ENCODE data around the gene ALDH1A2.

Gene ALDH1A2

DNA sequence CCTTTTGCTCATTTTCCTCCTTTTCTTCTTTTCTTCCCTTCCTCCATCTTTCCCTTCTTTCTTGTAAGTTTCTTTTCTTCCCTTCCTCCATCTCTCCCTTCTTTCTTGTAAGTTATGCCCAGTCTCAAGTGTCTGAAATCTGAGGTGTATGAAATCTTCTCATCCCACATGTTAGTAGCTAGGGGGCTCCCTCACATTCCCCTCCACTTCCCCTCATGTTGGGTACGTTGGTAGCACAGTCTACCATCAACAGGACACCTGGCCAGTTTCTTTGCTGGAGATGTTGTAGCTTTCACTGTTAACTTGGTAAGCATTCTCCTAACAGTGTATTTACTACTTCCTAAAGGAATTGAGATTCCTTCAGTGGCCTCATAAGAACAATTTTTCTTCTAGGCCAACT, 133.9 kb downstream of the ALDH1A2 start:
- no peak overlapping the region for H3K27ac ChIP-seq
- TF ChIP-seq, protein P1, sequence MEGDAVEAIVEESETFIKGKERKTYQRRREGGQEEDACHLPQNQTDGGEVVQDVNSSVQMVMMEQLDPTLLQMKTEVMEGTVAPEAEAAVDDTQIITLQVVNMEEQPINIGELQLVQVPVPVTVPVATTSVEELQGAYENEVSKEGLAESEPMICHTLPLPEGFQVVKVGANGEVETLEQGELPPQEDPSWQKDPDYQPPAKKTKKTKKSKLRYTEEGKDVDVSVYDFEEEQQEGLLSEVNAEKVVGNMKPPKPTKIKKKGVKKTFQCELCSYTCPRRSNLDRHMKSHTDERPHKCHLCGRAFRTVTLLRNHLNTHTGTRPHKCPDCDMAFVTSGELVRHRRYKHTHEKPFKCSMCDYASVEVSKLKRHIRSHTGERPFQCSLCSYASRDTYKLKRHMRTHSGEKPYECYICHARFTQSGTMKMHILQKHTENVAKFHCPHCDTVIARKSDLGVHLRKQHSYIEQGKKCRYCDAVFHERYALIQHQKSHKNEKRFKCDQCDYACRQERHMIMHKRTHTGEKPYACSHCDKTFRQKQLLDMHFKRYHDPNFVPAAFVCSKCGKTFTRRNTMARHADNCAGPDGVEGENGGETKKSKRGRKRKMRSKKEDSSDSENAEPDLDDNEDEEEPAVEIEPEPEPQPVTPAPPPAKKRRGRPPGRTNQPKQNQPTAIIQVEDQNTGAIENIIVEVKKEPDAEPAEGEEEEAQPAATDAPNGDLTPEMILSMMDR (conservative IDR thresholded peaks at IDR 0.05), result no peak

DNA sequence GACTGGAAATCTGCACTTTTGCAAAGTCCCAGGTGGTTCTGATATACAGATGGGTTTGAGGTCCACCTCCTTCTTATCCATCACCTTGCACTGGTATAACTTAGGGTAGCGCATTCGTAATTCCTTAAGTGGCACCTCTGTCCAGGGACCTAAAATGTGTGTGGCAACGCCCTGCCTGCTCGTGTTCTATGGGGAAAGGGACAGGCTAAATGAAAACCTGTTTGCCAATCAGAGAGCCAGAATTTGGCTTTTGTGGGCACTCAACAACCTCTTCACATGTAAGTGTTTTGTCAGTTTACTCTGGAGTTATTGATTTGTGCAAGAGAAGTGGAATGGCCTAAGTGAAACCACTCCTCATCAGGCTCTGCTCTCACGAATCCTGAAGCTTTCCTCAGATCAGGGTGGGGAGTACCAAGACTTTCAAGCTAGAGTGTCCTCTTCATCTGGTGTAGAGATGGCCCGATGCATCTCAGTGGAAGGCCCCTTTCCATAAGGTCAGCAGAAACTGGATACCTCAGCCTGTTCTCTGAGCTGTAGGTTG, 138.3 kb downstream of the ALDH1A2 start:
- TF ChIP-seq, protein P1 (conservative IDR thresholded peaks at IDR 0.05), result no peak
- H3K27ac ChIP-seq, result no peak overlapping the region

DNA sequence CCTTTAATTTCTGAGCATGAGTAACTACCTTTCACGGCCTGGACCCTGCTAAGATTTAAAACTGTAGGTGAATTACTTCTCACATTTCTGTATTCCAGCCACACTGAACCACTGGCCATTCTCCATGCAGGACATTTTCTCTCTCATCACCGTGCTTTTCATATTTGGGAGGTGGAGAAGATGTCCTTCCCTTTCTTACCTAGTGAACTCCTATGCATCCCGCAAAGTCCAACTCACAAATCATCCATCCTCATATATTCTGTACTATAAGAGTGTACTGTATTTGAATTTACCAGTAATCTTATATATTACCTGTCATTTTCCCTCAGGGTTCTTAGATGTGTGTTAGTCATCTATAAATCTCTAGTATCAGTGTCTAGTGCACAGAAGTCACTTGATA, 139.9 kb downstream of the ALDH1A2 start:
- TF ChIP-seq, protein P1 (conservative IDR thresholded peaks at IDR 0.05), result no peak
- no peak overlapping the region for H3K27ac ChIP-seq

DNA sequence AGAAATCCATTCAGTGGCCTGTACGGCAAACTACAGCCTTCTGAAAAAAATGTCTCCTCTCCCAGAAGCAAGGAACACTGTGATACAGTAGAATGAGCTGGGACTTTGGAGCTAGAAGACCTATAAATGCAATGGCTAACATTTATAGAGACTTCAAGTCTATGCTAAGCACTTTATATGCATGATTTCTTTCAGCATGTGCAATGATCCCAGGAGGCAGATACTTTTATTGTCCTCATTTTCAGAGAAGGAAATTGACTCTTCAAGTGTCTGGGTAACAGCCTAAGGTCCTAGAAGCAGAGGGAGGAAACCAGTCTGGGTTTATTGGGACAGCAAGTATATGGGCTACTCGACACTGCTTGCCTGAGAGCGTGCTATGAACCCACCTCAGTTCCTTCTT, 140.9 kb downstream of the ALDH1A2 start:
- peak overlapping the region; percentile 69; the same call in 1 of the 2 replicates for H3K27ac ChIP-seq
- TF ChIP-seq, protein P1 (conservative IDR thresholded peaks at IDR 0.05), result no peak

DNA sequence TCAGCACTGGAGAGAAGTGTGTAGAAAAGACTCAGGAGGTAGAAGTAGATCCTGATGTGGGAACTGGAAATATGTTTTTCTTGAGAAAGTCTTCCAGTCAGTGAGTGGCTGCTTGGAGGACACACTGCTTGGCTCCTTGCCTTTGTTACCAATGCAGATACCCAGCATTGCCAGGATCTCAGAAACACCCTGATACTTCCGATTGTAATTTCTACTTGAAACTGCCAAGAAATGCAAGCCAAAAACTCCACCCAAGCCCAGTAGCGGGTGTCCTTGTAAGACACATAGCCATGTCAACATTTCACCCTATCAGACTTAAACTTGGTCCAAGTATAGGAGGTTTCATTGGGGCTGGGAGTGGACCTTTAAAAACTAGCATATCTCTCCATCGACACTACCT, 141.8 kb downstream of the ALDH1A2 start:
- TF ChIP-seq, protein P1 (conservative IDR thresholded peaks at IDR 0.05), result no peak
- peak overlapping the region; percentile 69 for H3K27ac ChIP-seq

DNA sequence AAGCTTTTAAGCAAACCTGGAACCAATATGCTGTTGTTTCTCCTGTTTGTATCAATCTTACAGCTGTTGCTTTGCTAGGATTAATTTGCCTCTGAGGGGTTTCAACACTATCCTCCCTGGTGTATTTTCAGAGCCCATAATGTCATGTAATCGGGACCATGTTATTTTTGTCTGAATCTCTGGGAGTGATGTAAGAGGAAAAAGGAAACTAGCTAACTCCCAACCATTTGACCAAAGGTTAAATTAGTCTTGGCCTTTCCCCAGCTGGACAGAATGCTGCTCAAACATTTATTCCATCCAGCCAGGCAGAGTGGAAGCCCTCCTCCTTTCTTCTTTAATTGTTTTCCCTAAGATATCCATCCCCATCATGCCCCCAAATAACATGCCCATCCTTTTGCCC, 142.2 kb downstream of the ALDH1A2 start:
- peak overlapping the region; percentile 69 for H3K27ac ChIP-seq
- TF ChIP-seq, protein P1 (conservative IDR thresholded peaks at IDR 0.05), result no peak

DNA sequence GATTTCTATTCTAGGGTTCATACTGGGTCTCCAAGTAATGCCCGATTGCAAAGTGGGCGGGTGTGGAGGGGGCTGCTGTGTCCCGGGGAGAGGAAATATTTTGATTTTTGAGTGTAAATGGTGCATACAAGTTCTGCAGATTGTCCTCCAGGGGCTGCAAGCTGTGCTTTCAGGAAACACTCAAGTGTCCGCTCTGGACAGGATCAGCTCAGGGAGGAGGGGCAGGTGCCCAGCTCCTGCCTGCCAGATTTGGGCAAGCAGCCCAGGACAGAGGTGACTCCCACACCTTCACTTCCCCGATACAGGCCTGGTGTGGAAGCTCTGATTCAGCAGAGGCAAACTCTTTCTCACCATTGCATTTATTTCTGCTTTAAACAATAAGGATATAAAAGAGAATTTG, 142.7 kb downstream of the ALDH1A2 start:
- TF ChIP-seq, protein P1 (conservative IDR thresholded peaks at IDR 0.05), result peak; percentile 53
- H3K27ac ChIP-seq, result peak overlapping the region; percentile 69

Data from VCaP (cell line).